Measurements from ENCODE around the gene TIMP2.

The TIMP2 gene

DNA sequence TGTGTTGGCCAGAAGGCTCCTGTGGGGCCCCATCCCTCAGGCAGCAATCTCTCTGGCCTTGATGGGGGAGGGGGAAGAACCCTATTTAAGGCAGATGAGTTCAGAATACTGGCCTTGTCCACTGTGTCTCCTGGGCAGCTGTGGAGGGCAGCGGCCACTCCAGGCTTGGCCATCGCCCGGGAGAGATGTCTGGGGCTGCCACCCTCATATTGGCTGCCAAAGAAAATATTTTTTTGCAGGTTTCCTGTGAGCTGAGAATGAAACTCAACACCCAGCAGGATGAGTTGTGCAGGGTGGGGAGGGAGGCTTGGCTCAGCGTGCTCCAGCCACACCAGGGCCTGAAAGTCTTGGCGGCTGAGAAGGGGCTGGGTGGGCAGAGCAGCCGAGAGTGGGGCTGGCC, 14.4 kb upstream of the TIMP2 start:
- no peak for TF ChIP-seq MYC (IDR thresholded peaks at IDR 0.05; ENCODE audit: low read depth, low read length)
- DNase-seq (ENCODE audit: low read depth) = no peak
- no peak overlapping the region for H3K4me3 ChIP-seq (ENCODE audit: low read depth, low read length)

DNA sequence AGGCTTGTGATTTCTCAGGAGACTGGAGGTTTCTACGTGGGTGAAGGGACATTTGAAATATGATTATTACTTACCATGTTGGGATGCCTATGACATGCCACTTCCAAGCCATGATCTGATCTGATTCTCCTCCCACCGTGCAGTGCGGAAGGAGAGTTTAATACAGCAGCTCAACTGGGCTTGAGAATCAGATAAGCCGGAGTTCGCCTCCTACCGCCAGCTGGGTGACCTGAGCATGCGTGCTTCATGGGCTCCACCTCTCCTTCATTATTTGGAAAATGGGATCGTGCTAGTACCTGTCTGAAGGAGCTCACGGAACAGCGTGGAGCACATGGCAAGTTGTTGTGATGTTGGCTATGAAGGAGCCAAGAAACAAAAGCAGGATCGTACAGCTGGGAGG, 12.4 kb upstream of the TIMP2 start:
- TF ChIP-seq, protein P1, sequence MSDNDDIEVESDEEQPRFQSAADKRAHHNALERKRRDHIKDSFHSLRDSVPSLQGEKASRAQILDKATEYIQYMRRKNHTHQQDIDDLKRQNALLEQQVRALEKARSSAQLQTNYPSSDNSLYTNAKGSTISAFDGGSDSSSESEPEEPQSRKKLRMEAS (IDR thresholded peaks at IDR 0.05; ENCODE audit: low read depth, low read length) = no peak
- TF ChIP-seq, protein P2, sequence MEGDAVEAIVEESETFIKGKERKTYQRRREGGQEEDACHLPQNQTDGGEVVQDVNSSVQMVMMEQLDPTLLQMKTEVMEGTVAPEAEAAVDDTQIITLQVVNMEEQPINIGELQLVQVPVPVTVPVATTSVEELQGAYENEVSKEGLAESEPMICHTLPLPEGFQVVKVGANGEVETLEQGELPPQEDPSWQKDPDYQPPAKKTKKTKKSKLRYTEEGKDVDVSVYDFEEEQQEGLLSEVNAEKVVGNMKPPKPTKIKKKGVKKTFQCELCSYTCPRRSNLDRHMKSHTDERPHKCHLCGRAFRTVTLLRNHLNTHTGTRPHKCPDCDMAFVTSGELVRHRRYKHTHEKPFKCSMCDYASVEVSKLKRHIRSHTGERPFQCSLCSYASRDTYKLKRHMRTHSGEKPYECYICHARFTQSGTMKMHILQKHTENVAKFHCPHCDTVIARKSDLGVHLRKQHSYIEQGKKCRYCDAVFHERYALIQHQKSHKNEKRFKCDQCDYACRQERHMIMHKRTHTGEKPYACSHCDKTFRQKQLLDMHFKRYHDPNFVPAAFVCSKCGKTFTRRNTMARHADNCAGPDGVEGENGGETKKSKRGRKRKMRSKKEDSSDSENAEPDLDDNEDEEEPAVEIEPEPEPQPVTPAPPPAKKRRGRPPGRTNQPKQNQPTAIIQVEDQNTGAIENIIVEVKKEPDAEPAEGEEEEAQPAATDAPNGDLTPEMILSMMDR (IDR thresholded peaks at IDR 0.05; ENCODE audit: low read depth, low read length) = no peak
- no peak for TF ChIP-seq MYC (IDR thresholded peaks at IDR 0.05; ENCODE audit: low read depth, low read length)
- no peak for TF ChIP-seq POLR2A (IDR thresholded peaks at IDR 0.05; ENCODE audit: extremely low read depth, insufficient read length)
- DNase-seq (ENCODE audit: low read depth) = no peak
- no peak overlapping the region for H3K4me3 ChIP-seq (ENCODE audit: low read depth, low read length)

DNA sequence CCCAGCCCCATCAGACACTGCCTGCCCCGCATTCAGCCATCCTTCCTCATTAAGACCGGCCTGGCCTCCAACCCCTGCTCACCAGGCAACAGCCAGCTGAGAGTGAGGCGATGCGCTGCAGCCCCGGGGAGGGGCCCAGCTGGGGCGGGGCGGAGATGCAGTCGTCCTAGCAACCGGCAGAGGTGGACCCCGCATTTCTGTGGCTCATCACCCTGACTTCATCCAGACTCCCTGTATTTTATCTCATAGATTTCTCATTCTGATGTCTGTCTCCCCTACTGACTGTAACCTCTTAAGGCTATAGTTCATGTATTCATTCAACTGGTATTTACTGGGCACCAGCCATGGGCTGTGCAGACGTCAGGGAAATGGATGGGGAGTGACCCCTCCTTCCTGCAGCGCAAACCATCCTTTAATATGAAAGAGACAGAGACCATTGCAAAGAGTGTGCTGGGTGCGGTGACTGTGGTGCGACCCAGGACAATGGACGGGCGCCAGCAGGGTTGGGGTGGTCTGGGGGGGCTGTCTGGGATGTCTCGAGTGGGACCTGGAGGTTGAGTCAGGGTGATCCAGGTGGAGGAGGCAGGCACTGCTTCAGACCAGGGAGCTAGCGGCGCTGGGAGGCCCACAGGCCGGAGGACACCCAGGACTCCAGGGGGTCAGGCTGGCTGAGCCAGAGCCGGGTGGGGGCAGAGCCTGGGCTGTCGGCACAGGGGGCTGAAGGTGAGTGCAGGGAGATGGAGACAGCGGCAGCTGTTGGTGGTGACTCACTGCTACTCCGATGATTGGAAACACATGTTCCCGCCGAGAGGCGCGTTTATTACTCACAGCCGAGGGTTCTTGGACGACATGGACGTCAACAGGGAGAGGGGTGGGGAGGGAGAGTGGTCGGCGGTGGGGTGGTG, 10.5 kb upstream of the TIMP2 start:
- no peak for DNase-seq (ENCODE audit: low read depth)
- TF ChIP-seq MYC (IDR thresholded peaks at IDR 0.05; ENCODE audit: low read depth, low read length) (no peak), POLR2A (IDR thresholded peaks at IDR 0.05; ENCODE audit: extremely low read depth, insufficient read length) (no peak)
- TF ChIP-seq, protein P2 (IDR thresholded peaks at IDR 0.05; ENCODE audit: low read depth, low read length) = no peak
- TF ChIP-seq, protein P1 (IDR thresholded peaks at IDR 0.05; ENCODE audit: low read depth, low read length) = no peak
- no peak overlapping the region for H3K4me3 ChIP-seq (ENCODE audit: low read depth, low read length)

DNA sequence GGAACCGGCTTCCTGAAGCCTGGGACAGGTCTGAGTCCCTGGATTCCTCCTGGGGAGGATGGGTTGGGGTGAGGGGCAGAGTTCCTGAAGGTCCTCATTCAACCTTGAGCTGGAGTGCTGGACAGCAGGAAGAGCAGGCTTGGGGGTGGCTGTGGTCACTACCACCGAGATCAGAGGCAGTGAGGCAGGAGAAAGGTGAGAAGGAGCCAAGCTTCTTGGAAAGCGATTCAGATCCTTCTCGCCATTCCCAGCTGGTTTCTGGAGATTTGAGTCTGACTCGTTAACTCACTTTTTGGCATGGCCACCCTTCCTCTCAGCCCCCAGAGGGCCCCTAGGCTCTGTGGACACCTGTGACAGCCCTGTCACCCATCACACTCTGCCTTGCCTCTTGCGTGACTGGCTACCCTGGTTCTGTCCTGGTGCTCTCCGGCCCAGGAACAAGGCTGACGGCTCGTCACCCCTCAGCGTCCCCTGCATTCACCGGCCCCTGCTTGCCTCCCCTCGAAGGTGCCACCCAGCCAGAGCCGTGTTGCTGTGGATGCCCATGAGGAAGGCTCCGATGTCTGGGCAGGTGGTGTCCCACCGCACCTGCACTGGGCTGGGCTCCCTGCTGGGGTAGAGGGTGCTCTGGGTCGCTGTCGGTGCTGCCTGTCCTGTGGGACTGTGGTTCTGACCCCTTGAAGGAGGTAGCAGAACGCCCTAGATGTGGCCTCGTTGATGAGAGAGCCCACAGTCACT, 9.7 kb upstream of the TIMP2 start:
- no peak for TF ChIP-seq MYC (IDR thresholded peaks at IDR 0.05; ENCODE audit: low read depth, low read length)
- no peak for TF ChIP-seq POLR2A (IDR thresholded peaks at IDR 0.05; ENCODE audit: extremely low read depth, insufficient read length)
- TF ChIP-seq, protein P1 (IDR thresholded peaks at IDR 0.05; ENCODE audit: low read depth, low read length) = no peak
- TF ChIP-seq, protein P2 (IDR thresholded peaks at IDR 0.05; ENCODE audit: low read depth, low read length) = no peak
- H3K4me3 ChIP-seq (ENCODE audit: low read depth, low read length) = no peak overlapping the region
- no peak for DNase-seq (ENCODE audit: low read depth)

DNA sequence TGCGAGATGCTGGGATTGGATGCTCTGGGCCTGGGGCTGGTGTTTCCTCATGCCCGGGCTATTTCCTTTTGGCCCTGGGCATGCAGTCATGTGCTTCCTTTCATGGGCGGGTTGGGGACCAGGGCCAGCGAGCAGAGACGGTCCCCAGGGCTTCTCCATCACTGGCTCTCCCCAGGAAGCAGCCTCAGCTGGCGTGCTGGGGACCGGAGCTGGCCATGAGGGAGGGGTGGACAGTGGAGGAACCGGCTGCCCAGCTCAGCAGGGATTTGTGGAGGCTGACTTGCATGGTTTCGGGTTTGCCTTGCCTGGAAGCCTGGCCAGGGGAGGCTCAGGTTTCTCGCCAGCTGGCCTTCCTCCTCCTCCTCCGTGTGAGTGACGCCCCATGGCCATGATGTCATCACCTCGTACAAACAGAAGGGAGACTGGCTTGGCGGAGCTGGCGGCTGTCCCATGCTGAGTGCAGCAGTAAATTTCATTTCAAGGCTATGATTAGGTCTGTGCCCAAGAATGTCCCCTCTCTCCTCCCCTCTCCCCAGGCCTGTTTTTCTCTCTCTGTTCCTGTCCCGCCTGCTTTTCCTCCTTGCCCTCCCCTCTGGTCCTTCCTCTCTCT, 8.9 kb upstream of the TIMP2 start:
- DNase-seq (ENCODE audit: low read depth) = peak; percentile 34
- no peak for TF ChIP-seq POLR2A (IDR thresholded peaks at IDR 0.05; ENCODE audit: extremely low read depth, insufficient read length)
- TF ChIP-seq, protein P2 (IDR thresholded peaks at IDR 0.05; ENCODE audit: low read depth, low read length) = no peak
- TF ChIP-seq MYC (IDR thresholded peaks at IDR 0.05; ENCODE audit: low read depth, low read length) = no peak
- TF ChIP-seq, protein P1 (IDR thresholded peaks at IDR 0.05; ENCODE audit: low read depth, low read length) = no peak
- no peak overlapping the region for H3K4me3 ChIP-seq (ENCODE audit: low read depth, low read length)
